Gastrocnemius medialis (tissue), 4 donors: ENCODE data around the gene QSOX2.

ENCODE experiments used
- POLR2A ChIP-seq, 2 donors: fragments of 450-650 bp; IDR thresholded peaks; one replicate each; pipeline ENCODE4 v1.6.1; 2017; ENCODE audit warnings: antibody characterized with exemption in 2 of 2, mild to moderate bottlenecking in 2 of 2, moderate library complexity in 2 of 2
- TF ChIP-seq, protein P1 (sequence below), 5 experiments: fragments of 450-650 bp in 3 of 5; fragments of 200-600 bp in 2 of 5; sonication (generic) in 2 of 5; IDR thresholded peaks in 4 of 5; conservative IDR thresholded peaks in 1 of 5; 1 replicate in 4 of 5; 2 replicates in 1 of 5; pipeline ENCODE4 v1.5.1; 2016 to 2019; ENCODE audit warnings: antibody characterized with exemption in 5 of 5, mild to moderate bottlenecking in 3 of 5, moderate library complexity in 3 of 5

DNA sequence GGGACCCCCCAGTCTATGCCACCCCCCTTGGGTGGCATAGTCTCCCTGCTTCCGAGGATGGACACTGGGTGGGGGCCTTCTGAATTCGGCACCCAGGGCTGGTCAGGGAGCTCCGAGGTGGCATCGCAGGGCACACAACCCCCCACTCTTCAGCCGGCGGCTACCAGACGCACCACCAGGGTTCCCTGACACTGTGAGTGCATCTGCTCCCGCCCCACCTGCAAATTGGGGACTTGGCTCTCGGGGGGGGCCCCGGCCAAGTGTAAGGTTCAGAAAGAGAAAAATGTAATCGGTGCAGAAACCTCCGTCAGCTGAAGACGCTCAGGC is 12.7 kb upstream of the QSOX2 start:
- TF ChIP-seq, protein P1, sequence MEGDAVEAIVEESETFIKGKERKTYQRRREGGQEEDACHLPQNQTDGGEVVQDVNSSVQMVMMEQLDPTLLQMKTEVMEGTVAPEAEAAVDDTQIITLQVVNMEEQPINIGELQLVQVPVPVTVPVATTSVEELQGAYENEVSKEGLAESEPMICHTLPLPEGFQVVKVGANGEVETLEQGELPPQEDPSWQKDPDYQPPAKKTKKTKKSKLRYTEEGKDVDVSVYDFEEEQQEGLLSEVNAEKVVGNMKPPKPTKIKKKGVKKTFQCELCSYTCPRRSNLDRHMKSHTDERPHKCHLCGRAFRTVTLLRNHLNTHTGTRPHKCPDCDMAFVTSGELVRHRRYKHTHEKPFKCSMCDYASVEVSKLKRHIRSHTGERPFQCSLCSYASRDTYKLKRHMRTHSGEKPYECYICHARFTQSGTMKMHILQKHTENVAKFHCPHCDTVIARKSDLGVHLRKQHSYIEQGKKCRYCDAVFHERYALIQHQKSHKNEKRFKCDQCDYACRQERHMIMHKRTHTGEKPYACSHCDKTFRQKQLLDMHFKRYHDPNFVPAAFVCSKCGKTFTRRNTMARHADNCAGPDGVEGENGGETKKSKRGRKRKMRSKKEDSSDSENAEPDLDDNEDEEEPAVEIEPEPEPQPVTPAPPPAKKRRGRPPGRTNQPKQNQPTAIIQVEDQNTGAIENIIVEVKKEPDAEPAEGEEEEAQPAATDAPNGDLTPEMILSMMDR (IDR thresholded peaks at IDR 0.05 in 4 of 5, conservative IDR thresholded peaks at IDR 0.05 in 1 of 5) = no peak
- TF ChIP-seq POLR2A (IDR thresholded peaks at IDR 0.05) = no peak
